DND-41 (cell line): ENCODE data around the gene KCNRG.

Experiments
- CTCF ChIP-seq: IDR thresholded peaks from 2 replicates; pipeline ENCODE4 v1.5.1; 2012; ENCODE audit warnings: borderline replicate concordance, low read length, moderate library complexity, mild to moderate bottlenecking; ENCODE audit not compliant: poor library complexity, severe bottlenecking; ENCODE audit errors: extremely low read depth
- EZH2 ChIP-seq: IDR thresholded peaks from 3 replicates; pipeline ENCODE4 v1.6.1; 2012; ENCODE audit warnings: borderline replicate concordance, low read depth, mild to moderate bottlenecking, moderate library complexity, low read length, inconsistent platforms; ENCODE audit not compliant: severe bottlenecking

- TF ChIP-seq CTCF (no peak), EZH2 (no peak)
Observed at GRCh38 chr13:49993111-49993510, 22.1 kb upstream of the KCNRG start.
